SK-N-SH (cell line): ENCODE data around the gene NPHP1. TPM values are rescaled to one million over a fixed set of nuclear protein-coding genes. Genes with fewer than 3 reads are reported as not detected.
"Not testable (repeated sequence)": the region's sequence is repeated elsewhere in the genome, so short reads cannot be mapped to it uniquely, and the experiment has no call there.

Experiments
- CTCF ChIA-PET: fragments of 300-600, 350-600 bp; formaldehyde crosslinking; extraction: SDS; loops from one replicate; lab custom pipeline; 2021; lab: Yijun Ruan, JAX
- POLR2A ChIA-PET: fragments of 350-600 bp; sonication (Branson Sonifier 250); formaldehyde crosslinking; extraction: SDS; loops from one replicate; lab custom pipeline; 2020; ENCODE audit warnings: antibody characterized with exemption, inconsistent platforms; lab: Yijun Ruan, JAX
- DNase-seq: peaks from one replicate; pipeline ENCODE4 v3.0.0; 2012
- H2AFZ ChIP-seq: fragments of 200-600 bp; sonication (generic); 2 replicates; pipeline ENCODE4 v1.8.1; 2016; ENCODE audit warnings: antibody characterized with exemption, mild to moderate bottlenecking, low read depth
- H3F3A ChIP-seq: fragments of 200-600 bp; sonication (generic); replicated peaks from 2 replicates; pipeline ENCODE3; 2016; ENCODE audit warnings: antibody characterized with exemption, mild to moderate bottlenecking; ENCODE audit not compliant: insufficient read depth
- H3K27ac ChIP-seq, 2 experiments: fragments of 200-500 bp in 1 of 2; fragments of 200-600 bp in 1 of 2; sonication (Bioruptor generic) in 1 of 2; sonication (generic), shearing (Covaris generic) in 1 of 2; 2 replicates each; pipeline versions ENCODE4 v1.5.1 to v1.6.1; 2014 to 2016; ENCODE audit warnings: low read depth in 2 of 2, inconsistent platforms in 1 of 2, low read length in 1 of 2, mild to moderate bottlenecking in 1 of 2, mixed read lengths in 1 of 2
- H3K27me3 ChIP-seq: fragments of 200-600 bp; sonication (generic), shearing (Covaris generic); 2 replicates; pipeline ENCODE4 v1.6.1; 2016; ENCODE audit warnings: mixed run types; ENCODE audit not compliant: insufficient read depth
- H3K36me3 ChIP-seq, 2 experiments: fragments of 200-500 bp in 1 of 2; fragments of 200-600 bp in 1 of 2; sonication (Bioruptor generic) in 1 of 2; sonication (generic) in 1 of 2; replicated peaks in 1 of 2; 2 replicates each; pipeline versions ENCODE3 to v1.5.1; 2014 to 2016; ENCODE audit warnings: low read length in 1 of 2, mild to moderate bottlenecking in 1 of 2; ENCODE audit not compliant: insufficient read depth in 2 of 2, control insufficient read depth in 1 of 2
- H3K4me1 ChIP-seq, 2 experiments: fragments of 200-500 bp in 1 of 2; fragments of 200-600 bp in 1 of 2; sonication (Bioruptor generic) in 1 of 2; sonication (generic), shearing (Covaris generic) in 1 of 2; 2 replicates each; pipeline versions ENCODE4 v1.5.1 to v1.6.1; 2014 to 2016; ENCODE audit warnings: low read depth in 1 of 2, low read length in 1 of 2, mixed run types in 1 of 2; ENCODE audit not compliant: insufficient read depth in 2 of 2, control insufficient read depth in 1 of 2
- H3K4me2 ChIP-seq: fragments of 200-600 bp; sonication (generic), shearing (Covaris generic); 2 replicates; pipeline ENCODE4 v1.6.1; 2017; ENCODE audit warnings: mixed run types
- H3K4me3 ChIP-seq, 2 experiments: fragments of 200-500 bp in 1 of 2; fragments of 200-600 bp in 1 of 2; sonication (Bioruptor generic) in 1 of 2; sonication (generic), shearing (Covaris generic) in 1 of 2; 2 replicates each; pipeline versions ENCODE4 v1.5.1 to v1.8.1; 2014 to 2016; ENCODE audit warnings: low read depth in 2 of 2, inconsistent platforms in 1 of 2, low read length in 1 of 2, mild to moderate bottlenecking in 1 of 2, mixed read lengths in 1 of 2, moderate library complexity in 1 of 2
- H3K79me2 ChIP-seq: fragments of 200-600 bp; sonication (generic); 2 replicates; pipeline ENCODE4 v1.8.1; 2017; ENCODE audit warnings: mild to moderate bottlenecking; ENCODE audit not compliant: insufficient read depth
- H3K9ac ChIP-seq: fragments of 200-600 bp; sonication (generic); 2 replicates; pipeline ENCODE4 v1.6.1; 2017; ENCODE audit warnings: mixed run types
- H3K9me2 ChIP-seq: fragments of 200-600 bp; sonication (generic); 2 replicates; pipeline ENCODE4 v1.6.1; 2017; ENCODE audit warnings: mixed run types
- H3K9me3 ChIP-seq: fragments of 200-600 bp; sonication (generic); 2 replicates; pipeline ENCODE4 v1.6.1; 2017; ENCODE audit warnings: mixed run types, mild to moderate bottlenecking, moderate library complexity
- H4K20me1 ChIP-seq: fragments of 200-600 bp; sonication (generic); 2 replicates; pipeline ENCODE4 v1.6.1; 2017; ENCODE audit warnings: mild to moderate bottlenecking, mixed run types; ENCODE audit not compliant: insufficient read depth
- MXI1 ChIP-seq: IDR thresholded peaks from 2 replicates; pipeline ENCODE4 v1.6.1; 2012; ENCODE audit warnings: mild to moderate bottlenecking, low read depth, low read length, improper control_type of control experiment
- RAD21 ChIP-seq: IDR thresholded peaks from 2 replicates; pipeline ENCODE4 v1.6.1; 2012; ENCODE audit warnings: mild to moderate bottlenecking, low read length
- WGBS: methylation state at CpG from one replicate; pipeline ENCODE4 v1.1.6; 2017; ENCODE audit warnings: low lambda C conversion rate; 5-methylcytosine and 5-hydroxymethylcytosine counted together
- polyA plus RNA-seq, 3 experiments: library from polyadenylated mRNA; depleted of rRNA; stranded (reverse); fragments of >200 nt; gene quantifications; 2 replicates each; pipeline ENCODE4 v1.2.3, GENCODE V29; 2012
- TF ChIP-seq, protein P1 (sequence below): IDR thresholded peaks from 2 replicates; pipeline ENCODE4 v1.4.0; 2012; ENCODE audit warnings: low read depth

NPHP1 gene
- polyA plus RNA-seq, 1 of the 3 experiments (the other 2 are of a cell fraction) = 5.0 TPM

DNA sequence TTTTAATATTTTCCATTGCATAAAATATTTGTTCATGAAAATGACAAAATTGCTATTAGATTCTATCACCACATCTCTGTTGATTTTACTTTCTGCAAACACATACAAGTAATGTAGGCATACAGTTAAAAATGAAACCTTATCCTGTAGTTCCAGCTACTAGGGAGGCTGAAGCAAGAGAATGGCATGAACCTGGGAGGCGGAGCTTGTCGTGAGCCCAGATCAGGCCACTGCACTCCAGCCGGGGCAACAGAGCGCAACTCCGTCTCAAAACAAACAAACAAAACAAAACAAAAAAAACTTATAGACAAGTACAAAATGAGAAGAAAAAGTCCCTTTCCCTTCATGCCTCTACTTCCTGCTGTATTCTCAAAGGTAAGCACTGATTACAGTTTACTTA, 29.7 kb upstream of the NPHP1 start:
- H3K9me3 ChIP-seq, CTCF ChIA-PET, H3K27me3 ChIP-seq, H3K79me2 ChIP-seq, H2AFZ ChIP-seq, H3K4me2 ChIP-seq, H3K9me2 ChIP-seq, H3K27ac ChIP-seq, H3K4me3 ChIP-seq, H4K20me1 ChIP-seq, H3F3A ChIP-seq, H3K9ac ChIP-seq, H3K36me3 ChIP-seq, DNase-seq, H3K4me1 ChIP-seq, POLR2A ChIA-PET: not testable (repeated sequence)
- 81% methylated on average over 5 of the region's 5 CpGs for WGBS

DNA sequence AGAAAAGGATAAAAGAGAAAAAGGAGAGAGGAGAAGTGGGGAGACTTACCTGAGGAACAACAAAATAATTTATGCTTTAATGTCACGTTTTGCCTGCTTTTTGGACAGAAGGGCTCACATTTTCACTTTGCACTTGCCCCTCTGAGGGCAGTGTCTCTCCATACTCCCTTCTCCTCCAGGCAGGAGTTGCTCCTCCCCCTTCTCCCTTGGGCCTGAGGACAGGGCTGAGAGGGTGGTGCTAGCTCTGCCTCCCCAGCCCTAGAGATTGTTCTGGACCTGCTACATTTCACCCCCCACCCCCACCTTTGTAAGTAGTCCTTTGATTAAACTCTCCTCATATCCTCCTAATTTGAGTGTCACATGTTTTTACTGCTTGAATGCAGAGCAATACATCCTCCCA, 25.1 kb upstream of the NPHP1 start:
- DNase-seq, H3K36me3 ChIP-seq, H3K79me2 ChIP-seq, H3K9ac ChIP-seq, H3K9me3 ChIP-seq, H3F3A ChIP-seq, CTCF ChIA-PET, H3K4me3 ChIP-seq, H3K27ac ChIP-seq, H3K4me2 ChIP-seq, H2AFZ ChIP-seq, POLR2A ChIA-PET, H4K20me1 ChIP-seq, H3K9me2 ChIP-seq, H3K4me1 ChIP-seq, H3K27me3 ChIP-seq: not testable (repeated sequence)
- no CpG with 5 or more reads among the region's 1 CpG for WGBS

DNA sequence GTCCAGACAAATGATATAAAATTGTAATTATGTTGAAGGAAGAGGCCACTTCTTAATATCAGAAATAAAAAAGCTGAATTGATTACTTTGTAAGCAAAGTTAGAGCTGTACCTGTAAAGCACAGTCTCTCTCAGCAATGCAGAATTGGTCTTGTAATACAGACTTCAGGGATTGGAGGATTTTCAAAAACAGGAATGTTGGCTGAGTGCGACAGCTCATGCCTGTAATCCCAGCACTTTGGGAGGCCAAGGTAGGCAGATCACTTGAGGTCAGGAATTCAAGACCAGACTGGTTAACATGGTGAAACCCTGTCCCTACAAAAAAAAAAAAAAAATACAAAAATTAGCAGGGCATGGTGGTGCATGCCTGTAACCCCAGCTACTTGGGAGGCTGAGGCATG, 17.8 kb upstream of the NPHP1 start:
- H3K27ac ChIP-seq, H3K9me3 ChIP-seq, H3K27me3 ChIP-seq, H3K4me1 ChIP-seq, H4K20me1 ChIP-seq, CTCF ChIA-PET, H3F3A ChIP-seq, H3K9me2 ChIP-seq, H3K4me3 ChIP-seq, H3K79me2 ChIP-seq, H3K4me2 ChIP-seq, H3K9ac ChIP-seq, H3K36me3 ChIP-seq, POLR2A ChIA-PET, DNase-seq, H2AFZ ChIP-seq: not testable (repeated sequence)
- 81% methylated on average over 1 of the region's 1 CpG for WGBS

DNA sequence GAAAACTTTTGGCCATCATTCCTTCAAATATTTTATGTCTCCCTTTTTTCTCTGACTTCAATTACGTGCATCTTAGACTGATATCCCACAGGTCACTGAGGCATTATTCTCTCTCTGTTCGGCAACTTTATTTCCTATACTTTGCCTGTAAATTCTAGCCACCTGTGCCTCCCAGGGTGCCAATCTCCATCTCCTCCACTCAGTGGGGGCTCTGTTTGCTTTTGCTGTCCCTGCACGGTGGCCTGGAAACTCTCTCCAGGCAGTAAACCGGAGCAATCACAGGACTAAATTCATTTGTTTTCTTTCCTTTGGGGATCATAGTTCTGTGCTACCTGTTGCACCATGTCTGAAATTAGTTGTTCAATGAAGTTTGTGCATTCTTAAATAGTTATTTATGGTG, 17.1 kb upstream of the NPHP1 start:
- Histone ChIP-seq H3K4me2 (no peak overlapping the region), H3K36me3 (no peaks in the 10 kb centered on the region), H3F3A (no peaks in the 10 kb centered on the region), H3K4me1 (no peaks in the 10 kb centered on the region), H3K27me3 (peaks cover 8% of the 10 kb centered on the region), H4K20me1 (no peaks in the 10 kb centered on the region), H2AFZ (no peak overlapping the region), H3K9me2 (no peaks in the 10 kb centered on the region), H3K9ac (no peak overlapping the region), H3K79me2 (no peaks in the 10 kb centered on the region), H3K27ac (no peak overlapping the region), H3K9me3 (no peaks in the 10 kb centered on the region), H3K4me3 (no peak overlapping the region)
- ChIA-PET POLR2A (no interaction called here), CTCF (no interaction called here)
- no peak for DNase-seq
- WGBS = 31% methylated on average over 4 of the region's 4 CpGs
- TF ChIP-seq MXI1 (no peak), RAD21 (no peak)
- TF ChIP-seq, protein P1, sequence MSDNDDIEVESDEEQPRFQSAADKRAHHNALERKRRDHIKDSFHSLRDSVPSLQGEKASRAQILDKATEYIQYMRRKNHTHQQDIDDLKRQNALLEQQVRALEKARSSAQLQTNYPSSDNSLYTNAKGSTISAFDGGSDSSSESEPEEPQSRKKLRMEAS = no peak
